ENCODE measurements around the gene LAMP2. TPM values are rescaled to one million over a fixed set of nuclear protein-coding genes. Genes with fewer than 3 reads are reported as not detected.

LAMP2 gene
- total RNA-seq, 1 experiment from 2014 or later = 67.0 TPM

GRCh38 chrX:120468479-120468824 lies 644 bp downstream of the LAMP2 start:
- Mint-ChIP-seq H3K36me3 (ENCODE audit: insufficient read depth, unreplicated experiment) (no peaks in the 10 kb centered on the region), H3K9me3 (ENCODE audit: unreplicated experiment) (no peaks in the 10 kb centered on the region), H3K27me3 (ENCODE audit: insufficient read depth, unreplicated experiment) (no peaks in the 10 kb centered on the region), H3K27ac (ENCODE audit: low read depth, unreplicated experiment) (peak overlapping the region; percentile 83), H3K4me3 (ENCODE audit: unreplicated experiment) (peak overlapping the region; percentile 85), H3K4me1 (ENCODE audit: insufficient read depth, unreplicated experiment) (peaks cover 23% of the 10 kb centered on the region)
- ChIA-PET CTCF (interaction anchor here (1.2 to 1.8 kb wide), 2 partner anchors 12 to 17 kb away, joined by 4 read pairs; no protein-coding TSS in a partner anchor), POLR2A (interaction anchor here (0.5 to 4.6 kb wide), 13 partner anchors 11 to 217 kb away, joined by 3 to 66 read pairs (median 4); partner anchors contain the start of genes CUL4B and MCTS1)
- DNase-seq (ENCODE audit: unreplicated experiment) = no peak
- intact Hi-C loops (cut with micrococcal nuclease) = loop anchor here (10.0 kb wide), 1 partner anchor 224 kb away; no protein-coding TSS in a partner anchor
- no peak for TF ChIP-seq CTCF (IDR thresholded peaks at IDR 0.05; ENCODE audit: unreplicated experiment)
- BruUV-seq (replicated peaks) = no TSS peak

- no TSS peak for BruUV-seq (replicated peaks)
- Mint-ChIP-seq H3K9me3 (ENCODE audit: unreplicated experiment) (no peaks in the 10 kb centered on the region), H3K36me3 (ENCODE audit: insufficient read depth, unreplicated experiment) (no peaks in the 10 kb centered on the region), H3K4me1 (ENCODE audit: insufficient read depth, unreplicated experiment) (peaks cover 23% of the 10 kb centered on the region), H3K27ac (ENCODE audit: low read depth, unreplicated experiment) (peak overlapping the region; percentile 83), H3K27me3 (ENCODE audit: insufficient read depth, unreplicated experiment) (no peaks in the 10 kb centered on the region), H3K4me3 (ENCODE audit: unreplicated experiment) (peak overlapping the region; percentile 85)
- TF ChIP-seq CTCF (IDR thresholded peaks at IDR 0.05; ENCODE audit: unreplicated experiment) = no peak
- ChIA-PET POLR2A (interaction anchor here (0.6 to 4.6 kb wide), 9 partner anchors 10 to 217 kb away, joined by 3 to 66 read pairs (median 6); partner anchors contain the start of genes CUL4B and MCTS1), CTCF (interaction anchor here (1.2 kb wide), 1 partner anchor 18 kb away, joined by 4 read pairs; no protein-coding TSS in a partner anchor)
- intact Hi-C loops (cut with micrococcal nuclease) = loop anchor here (10.0 kb wide), 1 partner anchor 223 kb away; no protein-coding TSS in a partner anchor
- no peak for DNase-seq (ENCODE audit: unreplicated experiment)
Observed at GRCh38 chrX:120468071-120468470, 1.0 kb downstream of the LAMP2 start.

GRCh38 chrX:120464411-120464810 lies 4.7 kb downstream of the LAMP2 start:
- no peak for TF ChIP-seq CTCF (IDR thresholded peaks at IDR 0.05; ENCODE audit: unreplicated experiment)

GRCh38 chrX:120463241-120463640 lies 5.9 kb downstream of the LAMP2 start:
- H3K27ac Mint-ChIP-seq (ENCODE audit: low read depth, unreplicated experiment) = peak overlapping the region; percentile 42
- intact Hi-C loops (cut with micrococcal nuclease) = loop anchor here (10.0 kb wide), 1 partner anchor 218 kb away; no protein-coding TSS in a partner anchor
- H3K4me1 Mint-ChIP-seq (ENCODE audit: insufficient read depth, unreplicated experiment) = peaks cover 36% of the 10 kb centered on the region
- H3K36me3 Mint-ChIP-seq (ENCODE audit: insufficient read depth, unreplicated experiment) = peaks cover 4% of the 10 kb centered on the region
- no peaks in the 10 kb centered on the region for H3K27me3 Mint-ChIP-seq (ENCODE audit: insufficient read depth, unreplicated experiment)
- no peak overlapping the region for H3K4me3 Mint-ChIP-seq (ENCODE audit: unreplicated experiment)
- BruUV-seq (replicated peaks) = no TSS peak
- no peaks in the 10 kb centered on the region for H3K9me3 Mint-ChIP-seq (ENCODE audit: unreplicated experiment)
- ChIA-PET POLR2A (interaction anchor here (0.6 kb wide), 1 partner anchor 401 kb away, joined by 3 read pairs; no protein-coding TSS in a partner anchor), CTCF (interaction anchor here (0.6 to 2.5 kb wide), 4 partner anchors 11 to 201 kb away, joined by 3 to 13 read pairs (median 8); no protein-coding TSS in a partner anchor)
- peak; percentile 80 for DNase-seq (ENCODE audit: unreplicated experiment)
- TF ChIP-seq CTCF (IDR thresholded peaks at IDR 0.05; ENCODE audit: unreplicated experiment) = no peak

More at GRCh38 chrX:120464411-120464810, 4.7 kb downstream of the LAMP2 start:
- no peak for DNase-seq (ENCODE audit: unreplicated experiment)
- H3K27ac Mint-ChIP-seq (ENCODE audit: low read depth, unreplicated experiment) = no peak overlapping the region
- H3K4me3 Mint-ChIP-seq (ENCODE audit: unreplicated experiment) = no peak overlapping the region
- intact Hi-C loops (cut with micrococcal nuclease) = loop anchor here (10.0 kb wide), 1 partner anchor 220 kb away; no protein-coding TSS in a partner anchor
- no peaks in the 10 kb centered on the region for H3K27me3 Mint-ChIP-seq (ENCODE audit: insufficient read depth, unreplicated experiment)
- ChIA-PET POLR2A (interaction anchor here (1.4 kb wide), 1 partner anchor 10 kb away, joined by 4 read pairs; no protein-coding TSS in a partner anchor), CTCF (interaction anchor here (2.4 kb wide), 1 partner anchor 13 kb away, joined by 13 read pairs; no protein-coding TSS in a partner anchor)
- H3K4me1 Mint-ChIP-seq (ENCODE audit: insufficient read depth, unreplicated experiment) = peaks cover 29% of the 10 kb centered on the region
- no TSS peak for BruUV-seq (replicated peaks)
- peaks cover 4% of the 10 kb centered on the region for H3K36me3 Mint-ChIP-seq (ENCODE audit: insufficient read depth, unreplicated experiment)
- H3K9me3 Mint-ChIP-seq (ENCODE audit: unreplicated experiment) = no peaks in the 10 kb centered on the region

All from MCF 10A (cell line).